GM21381 (cell line): ENCODE results near the gene ZNG1F.
"Not testable (repeated sequence)": the region's sequence is repeated elsewhere in the genome, so short reads cannot be mapped to it uniquely, and the experiment has no call there.

Experiments
- ATAC-seq: cut with Tn5 transposase; IDR thresholded peaks from one replicate; pipeline ENCODE4 v1.9.1; 2021; ENCODE audit warnings: mild to moderate bottlenecking, moderate library complexity; ENCODE audit not compliant: unreplicated experiment

ZNG1F gene

DNA sequence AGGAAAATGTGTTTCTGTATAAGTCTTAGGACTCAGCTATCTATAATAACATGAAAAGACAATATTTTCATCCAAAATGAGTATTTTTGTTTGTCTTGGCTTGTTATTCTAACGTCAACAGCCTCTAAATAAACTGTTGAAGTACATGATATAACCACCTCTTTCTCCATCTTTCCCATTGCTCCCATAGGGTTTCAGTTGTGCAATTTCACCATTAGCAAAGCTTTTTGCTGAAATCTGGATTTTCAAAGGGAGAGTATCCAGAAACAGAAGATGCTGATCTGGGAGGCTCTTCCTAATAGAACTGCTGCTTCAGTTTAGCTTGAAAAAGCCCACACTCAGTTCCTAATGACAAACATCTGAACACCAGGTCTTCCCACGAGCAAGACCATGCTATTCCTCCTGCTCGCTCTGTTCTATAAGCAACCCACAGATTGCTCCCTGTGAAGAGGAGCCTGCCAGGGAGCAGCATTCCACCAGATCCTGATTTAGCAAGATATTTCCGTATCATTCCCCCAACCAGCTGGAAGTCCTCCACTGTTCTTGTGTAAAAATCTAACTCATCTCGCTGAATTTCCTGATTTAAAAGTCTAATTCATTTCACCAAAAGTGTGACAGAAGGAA, 101.8 kb downstream of the ZNG1F start:
- not testable (repeated sequence) for ATAC-seq

DNA sequence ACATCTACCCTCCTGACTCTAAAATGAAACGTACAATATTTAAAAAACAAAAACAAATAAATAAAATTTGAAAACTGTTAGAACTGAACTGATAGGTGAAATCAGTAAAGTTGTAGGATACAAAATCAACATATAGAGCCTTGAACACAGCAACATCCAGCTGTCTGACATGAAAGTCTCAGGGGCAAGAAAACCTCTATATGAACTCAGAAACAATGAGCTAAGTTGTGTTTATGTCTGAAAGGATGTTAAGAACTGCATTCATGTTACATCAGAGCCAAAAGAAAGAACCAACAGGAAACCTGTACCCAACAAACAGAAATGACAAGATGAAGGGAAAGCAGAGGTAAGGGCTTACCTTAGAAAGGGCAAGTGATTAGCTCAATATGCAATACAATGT, 102.4 kb downstream of the ZNG1F start:
- ATAC-seq: not testable (repeated sequence)

DNA sequence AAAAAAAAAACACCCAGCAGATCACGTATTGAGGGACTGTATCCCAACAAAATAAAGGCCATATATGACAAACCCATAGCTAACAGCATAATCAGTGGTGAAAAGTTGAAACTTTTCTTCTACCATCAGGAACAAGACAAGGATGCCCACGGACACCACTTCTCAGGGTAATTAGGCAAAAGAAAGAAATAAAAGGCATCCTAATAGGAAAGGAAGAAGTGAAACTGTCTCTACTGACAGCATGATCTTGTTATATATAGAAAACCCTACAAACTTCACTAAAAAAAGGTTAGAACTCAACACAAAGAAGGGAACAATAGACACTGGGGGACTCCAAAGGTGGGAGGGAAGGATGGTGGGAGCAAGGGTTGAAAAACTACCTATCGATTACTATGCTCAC, 102.9 kb downstream of the ZNG1F start:
- not testable (repeated sequence) for ATAC-seq

DNA sequence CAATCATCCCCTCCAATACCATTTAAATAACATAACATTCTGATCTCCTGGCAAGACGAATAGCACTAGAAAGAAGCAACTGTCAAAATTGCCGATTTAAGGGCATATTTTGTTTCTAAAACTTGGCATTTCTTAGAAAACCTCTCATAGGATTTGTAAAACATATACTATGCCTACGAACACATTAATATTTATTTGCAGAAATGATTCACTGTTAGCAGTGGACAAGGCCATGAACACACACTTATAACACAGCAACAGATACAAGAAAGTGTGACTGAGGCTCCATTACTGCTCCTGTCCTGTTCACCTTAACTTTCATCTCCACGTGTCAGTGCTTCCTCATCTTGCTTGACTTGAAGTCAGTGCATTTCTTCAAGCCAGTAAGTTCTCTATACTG, 106.8 kb downstream of the ZNG1F start:
- ATAC-seq: not testable (repeated sequence)
